ENCODE data around the gene FAAH.

FAAH gene

DNA sequence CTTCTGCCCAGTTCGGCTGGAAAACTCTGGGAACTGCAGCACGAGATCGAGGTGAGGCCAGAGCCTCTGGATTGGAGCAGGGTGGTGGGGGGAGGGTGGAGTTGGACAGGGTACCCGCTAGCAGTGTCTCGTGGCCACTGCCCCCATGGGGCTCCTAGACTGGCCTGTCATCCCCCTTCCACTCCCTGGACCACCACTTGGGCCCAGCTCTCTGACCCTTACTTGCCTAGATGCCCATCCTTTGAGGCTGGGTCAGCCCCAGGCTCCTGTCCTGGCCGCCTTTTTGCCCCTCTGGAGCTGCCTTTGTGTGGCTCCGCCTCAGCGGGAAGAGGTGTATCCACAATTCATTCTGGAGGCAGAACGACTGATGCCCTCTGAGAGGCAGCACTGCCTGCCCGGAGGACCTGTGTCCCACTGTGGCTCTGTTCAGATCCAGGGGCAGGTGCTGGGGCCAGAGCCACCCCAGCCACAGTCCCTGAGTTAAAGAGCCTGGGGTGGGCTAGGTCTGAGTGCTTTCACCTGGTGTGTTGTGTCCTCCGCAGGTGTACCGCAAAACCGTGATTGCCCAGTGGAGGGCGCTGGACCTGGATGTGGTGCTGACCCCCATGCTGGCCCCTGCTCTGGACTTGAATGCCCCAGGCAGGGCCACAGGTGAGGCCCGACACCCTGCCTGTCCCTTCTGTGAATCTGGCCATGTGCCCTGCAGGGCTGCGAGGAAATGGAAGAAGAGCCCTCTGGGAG lies 17.7 kb downstream of the FAAH start:
- Histone ChIP-seq H3K9ac (ENCODE audit: low read length) (no peak overlapping the region), H3K4me3 (ENCODE audit: low read length) (no peak overlapping the region), H3K36me3 (ENCODE audit: control insufficient read depth, low read depth, low read length) (peaks cover 2% of the 10 kb centered on the region), H3K4me1 (ENCODE audit: control insufficient read depth, low read depth, low read length) (peaks cover 10% of the 10 kb centered on the region), H3K9me3 (ENCODE audit: control insufficient read depth, low read depth, low read length) (no peaks in the 10 kb centered on the region), H3K27ac (ENCODE audit: low read length) (no peak overlapping the region), H3K27me3 (ENCODE audit: control insufficient read depth, insufficient read depth, low read length) (no peaks in the 10 kb centered on the region)

DNA sequence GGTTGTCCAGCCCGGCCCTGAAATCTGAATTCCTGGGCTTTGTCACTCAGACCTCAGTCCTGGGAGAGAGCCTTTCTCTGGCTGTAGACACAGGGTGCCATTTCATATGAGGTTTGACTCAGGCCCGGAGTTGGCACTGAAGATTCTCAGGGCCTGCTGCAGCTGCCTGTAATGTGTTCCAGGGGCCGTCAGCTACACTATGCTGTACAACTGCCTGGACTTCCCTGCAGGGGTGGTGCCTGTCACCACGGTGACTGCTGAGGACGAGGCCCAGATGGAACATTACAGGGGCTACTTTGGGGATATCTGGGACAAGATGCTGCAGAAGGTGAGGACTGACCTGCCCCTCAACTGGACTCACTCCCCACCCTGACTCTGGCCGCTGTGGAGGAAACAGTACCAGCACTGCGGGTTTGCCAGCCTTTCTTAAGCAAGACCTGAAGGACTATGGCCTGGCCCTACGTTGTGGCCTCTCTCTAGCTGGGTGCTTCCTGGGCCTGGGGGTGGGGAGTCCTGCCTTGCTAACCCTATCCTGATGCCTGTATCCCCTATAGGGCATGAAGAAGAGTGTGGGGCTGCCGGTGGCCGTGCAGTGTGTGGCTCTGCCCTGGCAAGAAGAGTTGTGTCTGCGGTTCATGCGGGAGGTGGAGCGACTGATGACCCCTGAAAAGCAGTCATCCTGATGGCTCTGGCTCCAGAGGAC lies 18.9 kb downstream of the FAAH start:
- Histone ChIP-seq H3K4me1 (ENCODE audit: control insufficient read depth, low read depth, low read length) (no peaks in the 10 kb centered on the region), H3K9me3 (ENCODE audit: control insufficient read depth, low read depth, low read length) (no peaks in the 10 kb centered on the region), H3K27me3 (ENCODE audit: control insufficient read depth, insufficient read depth, low read length) (no peaks in the 10 kb centered on the region), H3K9ac (ENCODE audit: low read length) (no peak overlapping the region), H3K4me3 (ENCODE audit: low read length) (no peak overlapping the region), H3K27ac (ENCODE audit: low read length) (no peak overlapping the region), H3K36me3 (ENCODE audit: control insufficient read depth, low read depth, low read length) (peaks cover 2% of the 10 kb centered on the region)

DNA sequence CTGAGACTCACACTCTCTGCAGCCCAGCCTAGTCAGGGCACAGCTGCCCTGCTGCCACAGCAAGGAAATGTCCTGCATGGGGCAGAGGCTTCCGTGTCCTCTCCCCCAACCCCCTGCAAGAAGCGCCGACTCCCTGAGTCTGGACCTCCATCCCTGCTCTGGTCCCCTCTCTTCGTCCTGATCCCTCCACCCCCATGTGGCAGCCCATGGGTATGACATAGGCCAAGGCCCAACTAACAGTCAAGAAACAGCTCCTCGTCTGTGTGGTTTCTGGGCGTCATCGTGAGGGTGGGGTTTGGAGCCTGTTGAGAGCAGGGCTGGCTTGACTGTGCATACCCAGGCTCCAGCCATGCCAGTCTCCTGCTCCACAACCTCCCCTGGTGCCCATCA lies 19.5 kb downstream of the FAAH start:
- Histone ChIP-seq H3K27me3 (ENCODE audit: control insufficient read depth, insufficient read depth, low read length) (no peaks in the 10 kb centered on the region), H3K4me1 (ENCODE audit: control insufficient read depth, low read depth, low read length) (no peaks in the 10 kb centered on the region), H3K4me3 (ENCODE audit: low read length) (no peak overlapping the region), H3K27ac (ENCODE audit: low read length) (no peak overlapping the region), H3K9me3 (ENCODE audit: control insufficient read depth, low read depth, low read length) (no peaks in the 10 kb centered on the region), H3K36me3 (ENCODE audit: control insufficient read depth, low read depth, low read length) (peaks cover 2% of the 10 kb centered on the region), H3K9ac (ENCODE audit: low read length) (no peak overlapping the region)

DNA sequence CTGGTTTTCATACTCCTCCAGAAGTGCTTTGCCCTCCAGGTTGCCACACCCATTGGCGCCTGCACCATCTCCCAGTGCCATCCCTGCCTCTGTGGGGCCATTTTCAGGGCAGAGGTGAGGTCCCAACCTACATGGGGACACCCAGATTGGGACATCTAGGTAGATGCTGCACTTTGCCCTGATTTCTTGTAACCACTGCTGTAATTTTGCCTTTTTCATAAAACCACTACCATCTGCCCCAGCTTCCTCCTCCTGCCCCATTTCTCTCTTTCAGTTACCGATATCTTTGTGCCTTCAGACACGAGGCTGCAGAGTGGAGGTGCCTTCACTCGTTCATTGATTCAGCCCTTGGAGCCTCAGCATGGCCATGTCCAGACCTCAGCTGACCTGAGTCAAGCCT lies 21.4 kb downstream of the FAAH start:
- H3K9me3 ChIP-seq (ENCODE audit: control insufficient read depth, low read depth, low read length): no peaks in the 10 kb centered on the region
- no peak overlapping the region for H3K27ac ChIP-seq (ENCODE audit: low read length)
- H3K4me1 ChIP-seq (ENCODE audit: control insufficient read depth, low read depth, low read length): no peaks in the 10 kb centered on the region
- no peaks in the 10 kb centered on the region for H3K27me3 ChIP-seq (ENCODE audit: control insufficient read depth, insufficient read depth, low read length)
- no peak overlapping the region for H3K4me3 ChIP-seq (ENCODE audit: low read length)
- peaks cover 2% of the 10 kb centered on the region for H3K36me3 ChIP-seq (ENCODE audit: control insufficient read depth, low read depth, low read length)
- H3K9ac ChIP-seq (ENCODE audit: low read length): no peak overlapping the region

DNA sequence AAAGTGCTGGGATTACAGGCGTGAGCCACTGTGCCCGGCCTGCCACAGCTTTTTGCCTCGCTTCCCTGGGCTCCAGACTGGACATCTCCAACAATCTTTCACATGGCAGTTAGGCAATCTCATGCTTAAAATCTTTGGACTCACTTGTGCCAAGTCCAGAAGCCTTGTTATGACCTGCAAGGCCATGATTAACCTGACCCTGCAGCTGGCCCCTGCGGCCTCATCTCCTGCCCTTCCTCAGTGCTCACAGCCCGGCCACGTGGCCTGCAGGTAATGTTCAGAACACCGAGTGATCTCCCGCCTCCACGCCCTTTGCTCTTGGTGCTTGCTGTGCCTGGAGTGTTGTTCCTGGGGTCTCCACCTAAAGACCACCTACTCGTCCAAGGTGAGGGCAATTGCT lies 24.9 kb downstream of the FAAH start:
- Histone ChIP-seq H3K9ac (ENCODE audit: low read length) (no peak overlapping the region), H3K4me3 (ENCODE audit: low read length) (no peak overlapping the region), H3K27me3 (ENCODE audit: control insufficient read depth, insufficient read depth, low read length) (no peaks in the 10 kb centered on the region), H3K36me3 (ENCODE audit: control insufficient read depth, low read depth, low read length) (no peaks in the 10 kb centered on the region), H3K27ac (ENCODE audit: low read length) (no peak overlapping the region), H3K9me3 (ENCODE audit: control insufficient read depth, low read depth, low read length) (no peaks in the 10 kb centered on the region), H3K4me1 (ENCODE audit: control insufficient read depth, low read depth, low read length) (no peaks in the 10 kb centered on the region)

DNA sequence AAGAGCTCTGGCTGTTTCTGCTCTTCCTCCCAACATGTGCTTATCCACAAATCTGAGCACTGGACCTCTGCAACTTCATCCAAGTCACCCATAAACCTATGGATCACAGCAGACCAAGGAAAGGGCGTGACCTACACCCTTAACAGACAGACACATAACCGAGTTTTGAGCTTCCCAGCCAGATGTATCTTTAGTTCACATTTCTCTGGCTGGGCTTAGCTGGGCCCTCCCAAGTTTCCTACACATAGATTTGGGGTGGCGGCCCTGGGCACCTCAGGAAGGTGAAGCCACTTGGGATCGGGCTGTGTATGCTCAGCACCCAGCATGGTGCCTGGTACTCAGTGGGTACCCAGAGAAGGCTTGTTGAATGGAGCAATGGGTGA lies 26.4 kb downstream of the FAAH start:
- H3K27ac ChIP-seq (ENCODE audit: low read length): no peak overlapping the region
- H3K9ac ChIP-seq (ENCODE audit: low read length): no peak overlapping the region
- no peak overlapping the region for H3K4me3 ChIP-seq (ENCODE audit: low read length)
- H3K4me1 ChIP-seq (ENCODE audit: control insufficient read depth, low read depth, low read length): no peaks in the 10 kb centered on the region
- no peaks in the 10 kb centered on the region for H3K36me3 ChIP-seq (ENCODE audit: control insufficient read depth, low read depth, low read length)
- no peaks in the 10 kb centered on the region for H3K27me3 ChIP-seq (ENCODE audit: control insufficient read depth, insufficient read depth, low read length)
- H3K9me3 ChIP-seq (ENCODE audit: control insufficient read depth, low read depth, low read length): no peaks in the 10 kb centered on the region

DNA sequence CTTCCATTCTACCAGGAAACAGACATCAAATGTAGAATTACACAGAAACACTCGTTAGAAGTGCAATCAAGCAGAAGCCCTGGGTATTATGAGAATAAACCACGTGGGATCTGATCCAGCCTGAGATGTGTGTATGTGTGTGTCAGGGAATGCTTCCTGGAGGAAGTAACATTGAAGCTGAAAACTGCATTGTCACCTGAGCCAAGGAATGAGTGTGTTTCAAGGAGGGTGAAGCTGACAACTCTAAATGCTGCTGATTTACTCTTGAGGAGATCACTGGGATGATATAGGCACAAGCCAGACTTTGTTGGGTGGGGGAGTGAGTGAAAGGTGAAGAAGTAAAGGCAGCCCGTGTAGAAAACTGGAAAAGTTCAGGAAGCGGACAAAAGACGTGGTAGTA lies 27.6 kb downstream of the FAAH start:
- H3K4me1 ChIP-seq (ENCODE audit: control insufficient read depth, low read depth, low read length): no peaks in the 10 kb centered on the region
- H3K36me3 ChIP-seq (ENCODE audit: control insufficient read depth, low read depth, low read length): no peaks in the 10 kb centered on the region
- H3K9ac ChIP-seq (ENCODE audit: low read length): no peak overlapping the region
- H3K27ac ChIP-seq (ENCODE audit: low read length): no peak overlapping the region
- no peak overlapping the region for H3K4me3 ChIP-seq (ENCODE audit: low read length)
- H3K27me3 ChIP-seq (ENCODE audit: control insufficient read depth, insufficient read depth, low read length): no peaks in the 10 kb centered on the region
- no peaks in the 10 kb centered on the region for H3K9me3 ChIP-seq (ENCODE audit: control insufficient read depth, low read depth, low read length)

DNA sequence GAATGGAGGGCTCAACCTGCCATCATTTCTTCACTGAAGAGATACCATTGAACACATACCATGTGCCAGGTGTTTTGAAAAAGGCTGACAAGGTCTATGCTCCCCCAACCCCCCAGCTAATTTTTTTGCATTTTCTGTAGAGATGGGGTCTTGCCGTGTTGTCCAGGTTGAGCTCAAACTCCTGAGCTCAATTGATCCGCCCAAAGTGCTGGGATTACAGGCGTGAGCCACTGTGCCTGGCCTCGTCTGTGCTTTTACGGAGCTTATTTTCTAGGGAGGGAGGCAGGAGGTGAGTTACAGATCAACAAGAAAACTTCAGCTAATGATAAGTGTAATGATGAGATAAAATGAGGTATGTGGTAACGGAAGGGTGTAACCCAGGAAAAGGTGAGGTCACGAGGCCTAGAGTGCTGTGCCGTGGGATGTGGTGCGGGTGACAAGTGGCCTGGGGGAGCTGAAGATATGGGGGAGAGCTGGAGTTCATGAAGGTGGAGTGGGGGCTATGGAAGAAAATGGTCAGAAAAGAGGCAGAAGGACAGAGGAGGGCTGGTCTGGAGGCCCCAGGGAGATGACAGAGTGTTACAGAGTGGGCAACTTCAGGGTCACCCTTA lies 28.2 kb downstream of the FAAH start:
- Histone ChIP-seq H3K9me3 (ENCODE audit: control insufficient read depth, low read depth, low read length) (no peaks in the 10 kb centered on the region), H3K4me1 (ENCODE audit: control insufficient read depth, low read depth, low read length) (no peaks in the 10 kb centered on the region), H3K36me3 (ENCODE audit: control insufficient read depth, low read depth, low read length) (no peaks in the 10 kb centered on the region), H3K27ac (ENCODE audit: low read length) (no peak overlapping the region), H3K4me3 (ENCODE audit: low read length) (no peak overlapping the region), H3K9ac (ENCODE audit: low read length) (no peak overlapping the region), H3K27me3 (ENCODE audit: control insufficient read depth, insufficient read depth, low read length) (no peaks in the 10 kb centered on the region)

DNA sequence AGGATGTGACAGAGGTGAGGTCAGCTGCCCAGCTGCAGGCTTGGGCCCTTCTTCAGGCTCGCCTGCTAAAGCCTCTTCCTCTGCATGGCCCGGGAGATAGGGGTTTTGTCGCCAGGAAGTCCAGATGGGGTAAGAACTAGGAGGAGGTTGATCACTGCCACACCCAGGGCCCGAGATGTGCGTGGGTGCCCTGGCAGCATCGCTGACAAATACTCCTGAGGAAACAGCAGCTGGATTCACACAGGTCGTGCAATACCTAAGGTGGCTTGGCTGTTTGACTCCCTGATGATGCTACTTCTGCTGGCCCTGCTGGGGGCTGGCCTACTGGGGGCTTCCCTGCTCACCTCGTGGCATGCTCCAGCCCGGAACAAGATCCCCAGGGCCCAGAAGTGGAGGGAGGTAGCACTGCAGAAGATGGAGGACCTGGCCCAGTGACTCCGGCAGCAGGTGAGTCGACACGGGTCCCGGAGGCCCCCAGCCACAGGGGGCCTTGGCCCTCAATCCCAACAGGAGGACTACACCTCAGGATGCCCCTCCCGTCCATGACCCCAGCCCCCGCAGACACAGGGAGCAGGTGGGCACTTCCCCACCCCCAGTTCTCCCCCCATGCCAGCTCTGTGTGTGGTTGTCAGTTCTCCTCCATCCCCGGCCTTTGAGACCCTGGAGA lies 29.6 kb downstream of the FAAH start:
- Histone ChIP-seq H3K9me3 (ENCODE audit: control insufficient read depth, low read depth, low read length) (no peaks in the 10 kb centered on the region), H3K27me3 (ENCODE audit: control insufficient read depth, insufficient read depth, low read length) (no peaks in the 10 kb centered on the region), H3K27ac (ENCODE audit: low read length) (no peak overlapping the region), H3K4me1 (ENCODE audit: control insufficient read depth, low read depth, low read length) (no peaks in the 10 kb centered on the region), H3K4me3 (ENCODE audit: low read length) (no peak overlapping the region), H3K9ac (ENCODE audit: low read length) (no peak overlapping the region), H3K36me3 (ENCODE audit: control insufficient read depth, low read depth, low read length) (no peaks in the 10 kb centered on the region)

DNA sequence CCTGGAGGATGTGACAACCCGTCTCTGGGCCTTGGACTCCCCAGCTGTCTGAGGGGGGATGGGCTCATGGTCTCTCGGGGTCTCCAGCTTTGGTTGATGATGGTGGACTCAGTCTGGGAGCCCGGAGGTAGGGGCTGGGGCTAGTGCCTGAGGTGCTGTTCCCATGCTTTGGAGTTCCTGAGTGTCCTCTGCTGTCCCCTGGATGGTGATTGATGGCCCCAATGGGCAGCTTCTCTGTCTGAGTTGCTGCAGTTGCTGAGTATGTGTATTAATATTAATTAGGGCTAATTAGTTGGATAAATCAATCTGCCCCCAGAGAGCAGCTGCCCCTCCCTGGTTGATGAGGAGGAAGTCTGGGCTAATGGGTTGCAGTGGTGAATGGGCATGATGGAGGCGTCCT lies 30.6 kb downstream of the FAAH start:
- no peak overlapping the region for H3K4me3 ChIP-seq (ENCODE audit: low read length)
- no peak overlapping the region for H3K27ac ChIP-seq (ENCODE audit: low read length)
- no peaks in the 10 kb centered on the region for H3K9me3 ChIP-seq (ENCODE audit: control insufficient read depth, low read depth, low read length)
- H3K36me3 ChIP-seq (ENCODE audit: control insufficient read depth, low read depth, low read length): no peaks in the 10 kb centered on the region
- H3K9ac ChIP-seq (ENCODE audit: low read length): no peak overlapping the region
- H3K4me1 ChIP-seq (ENCODE audit: control insufficient read depth, low read depth, low read length): no peaks in the 10 kb centered on the region
- no peaks in the 10 kb centered on the region for H3K27me3 ChIP-seq (ENCODE audit: control insufficient read depth, insufficient read depth, low read length)

DNA sequence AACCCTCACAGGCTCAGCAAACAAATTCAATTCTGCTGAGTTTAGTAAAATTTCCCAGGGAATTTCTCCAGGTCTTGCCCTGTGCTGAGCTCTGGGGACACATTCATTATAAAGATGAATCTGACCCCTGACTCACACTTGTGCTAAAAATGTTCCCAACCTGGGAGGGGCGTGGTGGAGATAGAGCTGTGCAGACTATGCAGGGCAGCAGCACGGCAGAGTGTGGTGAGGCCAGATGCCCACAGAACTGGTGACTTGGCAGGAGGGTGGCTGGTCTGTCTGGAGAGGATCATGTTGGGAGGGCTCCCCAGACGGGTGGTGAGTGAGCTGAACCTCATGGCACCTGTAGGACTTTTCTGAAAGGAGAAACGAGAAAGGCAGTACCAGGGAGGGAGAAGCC lies 31.6 kb downstream of the FAAH start:
- Histone ChIP-seq H3K27ac (ENCODE audit: low read length) (no peak overlapping the region), H3K9me3 (ENCODE audit: control insufficient read depth, low read depth, low read length) (no peaks in the 10 kb centered on the region), H3K4me1 (ENCODE audit: control insufficient read depth, low read depth, low read length) (no peaks in the 10 kb centered on the region), H3K4me3 (ENCODE audit: low read length) (no peak overlapping the region), H3K36me3 (ENCODE audit: control insufficient read depth, low read depth, low read length) (no peaks in the 10 kb centered on the region), H3K9ac (ENCODE audit: low read length) (no peak overlapping the region), H3K27me3 (ENCODE audit: control insufficient read depth, insufficient read depth, low read length) (no peaks in the 10 kb centered on the region)

Data from iPS-18a (cell line).